GM18870 (cell line): ENCODE results near the gene TLCD2.
"Not testable (repeated sequence)": the region's sequence is repeated elsewhere in the genome, so short reads cannot be mapped to it uniquely, and the experiment has no call there.

ENCODE experiments used
- ATAC-seq: cut with Tn5 transposase; IDR thresholded peaks from one replicate; pipeline ENCODE4 v1.9.1; 2021; ENCODE audit warnings: moderate library complexity; ENCODE audit not compliant: unreplicated experiment

Gene TLCD2

GRCh38 chr17:1736348-1737281 is 26.4 kb upstream of the TLCD2 start:
- no peak for ATAC-seq

- no peak for ATAC-seq
These were observed 25.7 kb upstream of the TLCD2 start for GRCh38 chr17:1735834-1736347.

- no peak for ATAC-seq
These were observed 25.2 kb upstream of the TLCD2 start for GRCh38 chr17:1735418-1735817.

GRCh38 chr17:1733759-1734158 is 23.6 kb upstream of the TLCD2 start:
- no peak for ATAC-seq

DNA sequence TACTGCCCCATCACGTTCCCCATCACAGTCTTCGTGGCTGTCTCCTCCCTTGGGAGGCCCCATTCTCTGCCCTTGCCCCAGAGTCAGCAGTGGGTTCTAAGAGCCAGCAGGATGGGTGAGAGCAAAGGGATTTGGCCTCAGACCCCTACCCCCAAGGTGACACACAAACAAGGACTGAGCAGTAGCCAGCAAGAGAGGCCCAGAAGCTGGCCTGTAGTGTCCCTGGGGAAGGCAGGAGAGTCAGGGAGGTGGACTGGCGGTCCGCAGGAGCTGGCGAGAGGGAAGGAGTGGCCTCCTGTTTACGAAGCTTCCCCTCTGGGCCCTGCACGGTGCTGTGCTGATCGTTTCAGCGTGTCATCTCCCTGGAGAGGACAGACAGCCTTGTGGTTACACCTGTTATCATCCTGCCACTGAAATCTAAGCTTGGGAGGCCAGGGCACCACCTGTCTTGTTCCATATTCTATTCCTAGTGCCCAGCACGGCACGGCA is 22.7 kb upstream of the TLCD2 start:
- ATAC-seq, result no peak

DNA sequence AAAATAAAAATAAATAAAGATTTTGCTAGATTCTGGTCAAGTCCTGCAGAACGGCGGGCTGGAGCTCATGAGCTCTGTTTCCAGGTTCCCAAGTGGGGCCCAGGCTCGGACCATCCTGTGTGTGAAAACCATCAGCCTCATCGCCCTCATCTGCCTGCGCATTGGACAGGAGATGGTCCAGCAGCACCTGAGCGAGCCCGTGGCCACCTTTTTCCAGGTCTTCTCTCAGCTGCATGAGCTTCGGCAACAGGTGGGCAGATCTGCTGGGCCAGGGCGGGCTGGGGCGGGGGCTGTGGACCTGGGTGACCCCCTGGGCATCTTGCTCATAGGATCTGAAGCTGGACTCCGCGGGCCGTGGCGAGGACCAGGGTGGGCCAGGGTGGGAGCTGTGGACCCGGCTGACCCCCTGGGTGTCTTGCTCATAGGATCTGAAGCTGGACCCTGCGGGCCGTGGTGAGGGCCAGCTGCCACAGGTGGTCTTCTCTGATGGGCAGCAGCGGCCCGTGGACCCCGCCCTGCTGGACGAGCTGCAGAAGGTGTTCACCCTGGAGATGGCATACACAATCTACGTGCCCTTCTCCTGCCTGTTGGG is 22.2 kb upstream of the TLCD2 start:
- ATAC-seq, result no peak

DNA sequence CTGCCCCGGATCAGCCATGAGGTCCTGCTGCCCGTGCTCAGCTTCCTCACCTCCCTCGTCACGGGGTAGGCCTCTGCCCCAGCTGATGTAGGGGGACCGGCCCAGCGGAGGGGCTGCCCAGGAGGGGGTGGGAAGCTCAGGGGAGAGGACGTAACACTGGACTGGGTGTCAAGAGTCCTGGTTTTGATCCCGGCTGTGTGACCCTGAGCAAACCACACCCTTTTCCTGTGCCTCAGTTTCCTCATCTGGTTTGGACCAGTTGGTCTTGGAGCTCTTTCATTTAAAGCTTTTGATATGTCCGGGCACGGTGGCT is 21.0 kb upstream of the TLCD2 start:
- no peak for ATAC-seq

DNA sequence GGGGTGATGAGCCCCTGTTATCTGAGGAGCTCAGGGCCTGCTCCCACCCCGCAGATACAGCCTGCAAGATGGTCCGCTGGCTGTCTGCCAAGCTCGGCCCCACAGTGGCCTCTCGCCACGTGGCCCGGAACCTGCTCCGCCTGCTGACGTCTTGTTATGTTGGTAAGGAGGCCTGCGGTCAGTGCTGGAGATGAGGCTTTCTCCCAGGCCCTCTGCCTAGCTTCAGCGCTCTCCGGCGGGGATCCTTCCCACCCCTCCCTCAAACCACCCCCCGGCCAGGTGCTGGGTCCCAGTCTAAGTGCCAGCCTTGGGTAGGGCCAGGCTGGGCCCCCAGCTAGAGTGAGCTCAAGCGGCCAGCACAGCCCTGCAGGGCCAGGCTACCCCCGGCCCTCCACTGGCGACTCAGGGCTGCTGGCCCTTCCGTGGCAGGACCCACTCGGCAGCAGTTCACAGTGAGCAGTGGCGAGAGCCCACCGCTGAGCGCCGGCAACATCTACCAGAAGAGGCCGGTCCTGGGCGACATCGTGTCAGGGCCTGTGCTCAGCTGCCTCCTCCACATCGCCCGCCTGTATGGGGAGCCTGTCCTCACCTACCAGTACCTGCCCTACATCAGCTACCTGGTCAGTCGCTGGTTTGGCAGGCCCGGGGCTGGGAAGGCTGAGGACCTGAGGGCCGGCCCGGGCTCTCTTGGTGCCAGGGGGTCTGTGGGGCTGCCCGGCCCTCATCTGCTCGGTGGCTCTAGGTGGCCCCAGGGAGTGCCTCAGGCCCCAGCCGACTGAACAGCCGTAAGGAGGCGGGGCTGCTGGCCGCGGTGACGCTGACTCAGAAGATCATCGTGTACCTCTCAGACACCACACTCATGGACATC is 20.4 kb upstream of the TLCD2 start:
- ATAC-seq, result no peak

DNA sequence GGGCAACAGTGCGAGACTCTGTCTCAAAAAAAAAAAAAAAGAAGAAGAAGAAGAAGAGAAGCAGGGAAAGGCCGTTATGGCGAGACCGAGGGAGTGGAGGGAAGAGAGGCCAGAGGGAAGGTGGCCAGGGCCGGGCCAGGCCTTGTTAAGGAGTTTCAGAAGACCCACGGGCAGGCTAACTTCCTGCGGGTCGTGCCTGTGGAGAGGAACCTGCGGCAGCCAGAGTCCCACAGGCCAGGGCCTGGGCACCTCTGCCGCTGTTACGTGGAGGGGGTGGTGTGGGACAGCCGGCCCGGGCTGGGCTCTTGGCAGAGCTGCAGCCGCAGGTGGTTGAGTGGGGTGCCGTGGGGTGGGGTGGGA is 19.8 kb upstream of the TLCD2 start:
- ATAC-seq, result no peak

DNA sequence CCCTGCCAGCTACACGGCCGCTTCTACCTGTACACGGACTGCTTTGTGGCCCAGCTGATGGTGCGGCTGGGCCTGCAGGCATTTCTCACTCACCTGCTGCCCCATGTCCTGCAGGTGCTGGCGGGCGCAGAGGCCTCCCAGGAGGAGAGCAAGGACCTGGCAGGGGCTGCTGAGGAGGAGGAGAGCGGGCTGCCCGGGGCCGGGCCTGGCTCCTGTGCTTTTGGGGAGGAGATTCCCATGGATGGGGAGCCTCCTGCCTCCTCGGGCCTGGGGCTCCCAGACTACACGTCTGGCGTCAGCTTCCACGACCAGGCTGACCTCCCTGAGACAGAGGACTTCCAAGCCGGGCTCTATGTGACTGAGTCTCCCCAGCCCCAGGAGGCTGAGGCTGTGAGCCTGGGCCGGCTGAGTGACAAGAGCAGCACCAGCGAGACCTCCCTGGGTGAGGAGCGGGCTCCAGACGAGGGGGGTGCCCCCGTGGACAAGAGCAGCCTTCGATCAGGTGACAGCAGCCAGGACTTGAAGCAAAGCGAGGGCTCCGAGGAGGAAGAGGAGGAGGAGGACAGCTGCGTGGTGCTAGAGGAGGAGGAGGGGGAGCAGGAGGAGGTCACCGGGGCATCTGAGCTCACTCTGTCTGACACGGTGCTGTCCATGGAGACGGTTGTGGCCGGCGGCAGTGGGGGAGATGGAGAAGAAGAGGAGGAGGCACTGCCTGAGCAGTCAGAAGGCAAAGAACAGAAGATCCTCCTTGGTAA is 17.9 kb upstream of the TLCD2 start:
- ATAC-seq, result no peak

- no peak for ATAC-seq
These were observed 17.1 kb upstream of the TLCD2 start for GRCh38 chr17:1727258-1727789.

DNA sequence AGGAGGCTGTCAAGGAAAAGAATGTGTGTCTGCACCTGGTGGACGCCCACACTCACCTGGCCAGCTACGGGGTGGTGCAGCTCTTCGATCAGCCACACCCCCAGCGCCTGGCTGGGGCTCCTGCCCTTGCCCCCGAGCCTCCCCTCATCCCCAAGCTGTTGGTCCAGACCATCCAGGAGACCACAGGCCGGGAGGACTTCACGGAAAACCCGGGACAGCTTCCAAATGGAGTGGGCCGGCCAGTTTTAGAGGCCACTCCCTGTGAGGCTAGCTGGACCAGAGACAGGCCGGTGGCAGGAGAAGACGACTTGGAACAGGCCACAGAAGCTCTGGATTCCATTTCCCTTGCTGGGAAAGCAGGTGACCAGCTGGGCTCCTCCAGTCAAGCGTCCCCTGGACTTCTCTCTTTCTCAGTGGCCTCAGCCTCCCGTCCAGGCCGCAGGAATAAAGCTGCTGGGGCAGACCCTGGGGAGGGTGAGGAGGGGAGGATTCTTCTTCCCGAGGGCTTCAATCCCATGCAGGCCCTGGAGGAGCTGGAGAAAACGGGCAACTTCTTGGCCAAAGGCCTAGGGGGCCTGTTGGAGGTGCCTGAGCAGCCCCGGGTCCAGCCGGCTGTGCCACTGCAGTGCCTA is 16.6 kb upstream of the TLCD2 start:
- no peak for ATAC-seq

GRCh38 chr17:1725642-1726511 is 15.7 kb upstream of the TLCD2 start:
- ATAC-seq, result no peak

DNA sequence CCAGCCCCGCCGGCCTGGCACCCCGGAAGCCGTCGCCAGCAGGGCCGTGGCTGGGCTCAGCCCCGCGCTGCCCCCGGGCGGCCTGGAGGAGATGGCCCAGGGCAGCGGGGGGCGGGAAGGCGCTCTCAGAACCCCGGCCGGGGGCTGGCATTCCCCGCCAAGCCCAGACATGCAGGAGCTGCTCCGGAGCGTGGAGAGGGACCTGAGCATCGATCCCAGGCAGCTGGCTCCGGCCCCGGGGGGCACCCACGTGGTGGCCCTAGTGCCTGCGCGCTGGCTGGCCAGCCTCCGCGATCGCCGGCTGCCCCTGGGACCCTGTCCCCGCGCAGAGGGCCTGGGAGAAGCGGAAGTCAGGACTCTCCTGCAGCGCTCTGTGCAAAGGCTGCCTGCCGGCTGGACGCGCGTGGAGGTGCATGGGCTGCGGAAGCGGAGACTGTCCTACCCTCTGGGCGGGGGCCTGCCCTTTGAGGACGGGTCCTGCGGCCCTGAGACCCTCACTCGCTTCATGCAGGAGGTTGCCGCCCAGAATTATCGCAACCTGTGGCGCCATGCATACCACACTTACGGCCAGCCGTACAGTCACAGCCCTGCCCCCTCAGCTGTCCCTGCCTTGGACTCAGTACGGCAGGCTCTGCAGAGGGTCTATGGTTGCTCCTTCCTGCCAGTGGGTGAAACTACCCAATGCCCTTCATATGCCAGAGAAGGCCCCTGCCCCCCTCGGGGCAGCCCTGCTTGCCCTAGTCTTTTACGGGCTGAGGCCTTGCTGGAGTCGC is 14.9 kb upstream of the TLCD2 start:
- ATAC-seq, result no peak

DNA sequence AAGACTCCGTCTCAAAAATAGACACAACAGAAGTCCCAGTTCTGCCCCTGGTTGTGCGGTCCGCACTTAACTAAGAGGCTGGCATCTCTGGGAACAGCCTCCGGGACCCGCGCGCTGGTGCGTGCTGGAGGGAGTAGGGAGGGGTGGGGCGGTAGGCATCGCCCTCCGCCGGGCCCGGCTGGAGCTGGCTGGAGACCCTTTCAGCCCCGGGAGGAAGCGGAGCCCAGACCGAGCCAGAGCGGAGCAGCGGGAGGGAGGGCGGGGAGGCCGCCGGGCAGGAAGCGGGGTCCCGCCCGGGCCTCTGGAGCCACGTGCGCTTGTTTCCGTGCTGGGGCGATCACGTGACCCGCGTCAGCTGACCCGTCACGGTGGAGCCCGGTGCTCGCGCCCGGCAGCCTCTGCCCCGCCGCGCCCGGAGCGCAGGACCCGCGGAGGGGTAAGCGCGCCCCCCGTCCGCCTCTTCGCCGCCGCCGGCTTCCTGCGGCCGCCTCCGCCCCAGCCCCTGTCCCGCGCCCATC is 14.2 kb upstream of the TLCD2 start, which contains the start of gene WDR81:
TSS of gene WDR81 (plus strand) at position 354 of the 518 bp plus-strand sequence. CDS start 256 bp downstream, outside the sequence.
- no peak for ATAC-seq

DNA sequence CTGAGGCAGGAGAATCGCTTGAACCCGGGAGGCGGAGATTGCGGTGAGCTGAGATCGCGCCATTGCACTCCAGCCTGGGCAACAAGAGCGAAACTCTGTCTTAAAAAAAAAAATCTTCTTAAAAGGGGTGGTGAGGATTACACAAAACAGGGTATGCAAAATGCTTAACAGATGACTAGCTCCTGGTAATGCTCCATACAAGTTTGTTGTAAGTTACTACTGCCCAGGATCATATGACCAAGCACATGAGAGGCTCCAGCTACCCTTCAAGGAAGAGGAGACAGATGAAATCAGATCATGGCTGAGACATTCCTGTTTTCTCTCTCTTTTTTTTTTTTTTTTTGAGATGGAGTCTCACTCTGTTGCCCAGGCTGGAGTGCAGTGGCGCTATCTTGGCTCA is 11.8 kb upstream of the TLCD2 start:
- ATAC-seq, result not testable (repeated sequence)

GRCh38 chr17:1720856-1721386 is 10.7 kb upstream of the TLCD2 start:
- no peak for ATAC-seq
